Trophoblast cell (in vitro differentiated cells and primary cell): ENCODE measurements around the gene SAP30L.
A peak's percentile ranks its signal among the peaks of the same experiment; 100 is the strongest.

Experiments used
- DNase-seq, 2 donors: peaks; one replicate each; pipeline ENCODE4 v3.0.0-alpha.2; 2016
- H2AFZ ChIP-seq: 2 replicates; pipeline ENCODE4 v1.6.1; 2013; ENCODE audit warnings: low read length, moderate library complexity, mild to moderate bottlenecking; ENCODE audit not compliant: insufficient read depth, poor library complexity
- H2AK5ac ChIP-seq: 2 replicates; pipeline ENCODE4 v1.6.1; 2013; ENCODE audit warnings: mild to moderate bottlenecking, low read length
- H2BK120ac ChIP-seq: 2 replicates; pipeline ENCODE4 v1.6.1; 2013; ENCODE audit warnings: low read length, mild to moderate bottlenecking, moderate library complexity; ENCODE audit not compliant: insufficient read depth, poor library complexity
- H2BK12ac ChIP-seq: 2 replicates; pipeline ENCODE4 v1.6.1; 2013; ENCODE audit warnings: mild to moderate bottlenecking, low read length, moderate library complexity
- H2BK5ac ChIP-seq: 2 replicates; pipeline ENCODE4 v1.6.1; 2013; ENCODE audit warnings: low read length, low read depth, moderate library complexity, mild to moderate bottlenecking; ENCODE audit not compliant: poor library complexity
- H3K14ac ChIP-seq: 2 replicates; pipeline ENCODE4 v1.6.1; 2013; ENCODE audit warnings: mild to moderate bottlenecking, low read length
- H3K18ac ChIP-seq: 2 replicates; pipeline ENCODE4 v1.6.1; 2013; ENCODE audit warnings: mild to moderate bottlenecking, low read length
- H3K23ac ChIP-seq: 2 replicates; pipeline ENCODE4 v1.6.1; 2013; ENCODE audit warnings: low read length
- H3K27ac ChIP-seq: 2 replicates; pipeline ENCODE4 v1.5.1; 2013; ENCODE audit warnings: low read depth, mild to moderate bottlenecking, inconsistent platforms, low read length, moderate library complexity
- H3K27me3 ChIP-seq: 2 replicates; pipeline ENCODE4 v1.6.1; 2013; ENCODE audit warnings: inconsistent platforms, mild to moderate bottlenecking, low read length, moderate library complexity; ENCODE audit not compliant: insufficient read depth
- H3K36me3 ChIP-seq, 2 experiments: 1 replicate in 1 of 2; 2 replicates in 1 of 2; pipeline ENCODE4 v1.6.1; 2013; ENCODE audit warnings: low read length in 2 of 2, mild to moderate bottlenecking in 2 of 2, moderate library complexity in 1 of 2; ENCODE audit not compliant: insufficient read depth in 2 of 2, control insufficient read depth in 1 of 2
- H3K4ac ChIP-seq: 2 replicates; pipeline ENCODE4 v1.6.1; 2013; ENCODE audit warnings: low read depth, mild to moderate bottlenecking, low read length, moderate library complexity
- H3K4me1 ChIP-seq, 2 experiments: 1 replicate in 1 of 2; 2 replicates in 1 of 2; pipeline ENCODE4 v1.6.1; 2013; ENCODE audit warnings: low read length in 2 of 2, mild to moderate bottlenecking in 2 of 2, moderate library complexity in 1 of 2; ENCODE audit not compliant: insufficient read depth in 2 of 2, control insufficient read depth in 1 of 2
- H3K4me2 ChIP-seq: 2 replicates; pipeline ENCODE4 v1.6.1; 2013; ENCODE audit warnings: inconsistent platforms, mild to moderate bottlenecking, low read length, moderate library complexity
- H3K4me3 ChIP-seq: 2 replicates; pipeline ENCODE4 v1.5.1; 2013; ENCODE audit warnings: mild to moderate bottlenecking, low read depth, low read length, inconsistent platforms
- H3K79me1 ChIP-seq: one replicate; pipeline ENCODE4 v1.6.1; 2013; ENCODE audit warnings: low read length
- H3K79me2 ChIP-seq: 2 replicates; pipeline ENCODE4 v1.6.1; 2013; ENCODE audit warnings: low read length, mild to moderate bottlenecking; ENCODE audit not compliant: control insufficient read depth, insufficient read depth, poor library complexity
- H3K9ac ChIP-seq: 2 replicates; pipeline ENCODE4 v1.6.1; 2013; ENCODE audit warnings: mild to moderate bottlenecking, low read length
- H3K9me3 ChIP-seq: 2 replicates; pipeline ENCODE4 v1.6.1; 2013; ENCODE audit warnings: low read depth, mild to moderate bottlenecking, control low read depth, inconsistent platforms, low read length; ENCODE audit not compliant: insufficient read depth
- H4K12ac ChIP-seq: 2 replicates; pipeline ENCODE4 v1.6.1; 2013; ENCODE audit warnings: low read depth, mild to moderate bottlenecking, low read length, moderate library complexity
- H4K8ac ChIP-seq: 2 replicates; pipeline ENCODE4 v1.6.1; 2013; ENCODE audit warnings: low read depth, mild to moderate bottlenecking, low read length, moderate library complexity
- H4K91ac ChIP-seq: one replicate; pipeline ENCODE4 v1.6.1; 2013; ENCODE audit warnings: low read depth, mild to moderate bottlenecking, low read length, moderate library complexity
- WGBS: extraction: QIAGEN DNeasy Blood & Tissue Kit; methylation state at CpG from one replicate; pipeline ENCODE4 v1.1.7; 2013; ENCODE audit warnings: missing lambda C conversion rate; ENCODE audit not compliant: insufficient read length, insufficient coverage; ENCODE audit errors: extremely low coverage; 5-methylcytosine and 5-hydroxymethylcytosine counted together

The SAP30L gene

GRCh38 chr5:154470947-154471870, 25.4 kb downstream of the SAP30L start:
- no peak overlapping the region for H3K14ac ChIP-seq
- no peak overlapping the region for H3K18ac ChIP-seq
- no peaks in the 10 kb centered on the region for H3K27me3 ChIP-seq
- WGBS: no CpG with 5 or more reads among the region's 11 CpGs
- H3K9ac ChIP-seq: no peak overlapping the region
- peak overlapping the region; percentile 4 for H3K4me2 ChIP-seq
- peaks cover 34% of the 10 kb centered on the region in 2 experiments for H3K36me3 ChIP-seq
- H2BK5ac ChIP-seq: no peak overlapping the region
- H2BK120ac ChIP-seq: peak overlapping the region; percentile 8
- no peak overlapping the region for H3K4ac ChIP-seq
- peaks cover 40% of the 10 kb centered on the region for H3K79me1 ChIP-seq
- peaks cover 4 to 7% of the 10 kb centered on the region in 2 experiments for H3K4me1 ChIP-seq
- no peaks in the 10 kb centered on the region for H3K9me3 ChIP-seq
- no peak for DNase-seq
- H3K4me3 ChIP-seq: no peak overlapping the region
- H3K79me2 ChIP-seq: peaks cover 23% of the 10 kb centered on the region
- no peak overlapping the region for H2AFZ ChIP-seq
- H4K91ac ChIP-seq: no peak overlapping the region
- H2BK12ac ChIP-seq: no peak overlapping the region
- H4K8ac ChIP-seq: no peak overlapping the region
- H2AK5ac ChIP-seq: no peak overlapping the region
- no peak overlapping the region for H4K12ac ChIP-seq
- no peak overlapping the region for H3K23ac ChIP-seq
- peak overlapping the region; percentile 66 for H3K27ac ChIP-seq

DNA sequence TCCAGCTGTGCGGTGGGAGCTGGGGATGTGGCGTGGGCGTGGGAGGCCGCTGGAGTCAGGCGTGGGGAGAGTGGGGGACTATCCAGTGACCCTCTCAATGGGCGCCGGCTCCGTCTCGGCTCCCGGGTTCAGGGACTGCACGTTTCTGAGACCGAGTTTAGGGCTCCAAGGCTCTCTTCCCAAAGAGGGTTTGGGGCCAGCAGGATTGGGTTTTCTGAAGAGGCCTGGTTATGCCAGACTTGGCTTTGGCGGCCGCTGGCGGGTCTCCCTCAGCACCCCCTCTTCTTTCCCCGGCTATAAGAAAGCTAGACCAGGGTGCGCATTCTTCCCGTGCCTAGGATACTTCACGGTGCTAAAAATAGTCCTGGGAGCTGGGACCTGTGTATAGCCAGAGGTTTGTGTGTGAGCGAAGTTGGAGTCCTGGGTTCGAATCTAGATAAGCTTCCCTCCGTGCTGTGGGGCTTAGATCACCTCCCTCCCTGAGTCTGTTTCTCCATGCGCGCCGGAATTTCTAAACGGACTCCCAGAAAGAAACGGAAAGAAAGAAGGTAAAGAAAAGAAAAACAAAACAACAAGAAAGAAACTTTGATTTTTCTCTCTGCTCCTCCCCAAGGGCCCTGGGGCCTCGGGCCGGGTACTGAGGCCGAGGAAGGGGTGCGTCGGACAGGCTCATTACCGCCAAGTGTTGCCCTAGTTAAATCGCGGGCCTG, 27.2 kb downstream of the SAP30L start:
- Histone ChIP-seq H3K18ac (peak overlapping the region; percentile 60), H3K79me2 (peaks cover 41% of the 10 kb centered on the region), H3K4me1 (peaks cover 3 to 4% of the 10 kb centered on the region in 2 experiments), H3K14ac (peak overlapping the region; percentile 91), H3K27ac (peak overlapping the region; percentile 92), H2BK5ac (peak overlapping the region; percentile 84), H3K4me2 (peak overlapping the region; percentile 62), H2BK120ac (peak overlapping the region; percentile 26), H3K9me3 (no peaks in the 10 kb centered on the region), H3K9ac (peak overlapping the region; percentile 89), H4K91ac (peak overlapping the region; percentile 45), H3K79me1 (peaks cover 55% of the 10 kb centered on the region), H4K8ac (peak overlapping the region; percentile 85), H2AFZ (no peak overlapping the region), H2BK12ac (peak overlapping the region; percentile 27), H4K12ac (no peak overlapping the region), H3K4ac (peak overlapping the region; percentile 34), H3K4me3 (no peak overlapping the region), H3K36me3 (peaks cover 49% of the 10 kb centered on the region in 2 experiments), H2AK5ac (no peak overlapping the region), H3K27me3 (no peaks in the 10 kb centered on the region), H3K23ac (no peak overlapping the region)
- WGBS: no CpG with 5 or more reads among the region's 35 CpGs
- no peak for DNase-seq

GRCh38 chr5:154473581-154474283, 27.9 kb downstream of the SAP30L start:
- WGBS: no CpG with 5 or more reads among the region's 40 CpGs
- H2BK120ac ChIP-seq: peak overlapping the region; percentile 26

More at GRCh38 chr5:154473581-154474283, 27.9 kb downstream of the SAP30L start:
- peaks cover 2% of the 10 kb centered on the region in 2 experiments for H3K4me1 ChIP-seq
- H3K4me3 ChIP-seq: peak overlapping the region; percentile 58
- peaks cover 42% of the 10 kb centered on the region for H3K79me2 ChIP-seq
- no peak for DNase-seq
- H2AK5ac ChIP-seq: no peak overlapping the region
- H3K27me3 ChIP-seq: no peaks in the 10 kb centered on the region
- H3K27ac ChIP-seq: peak overlapping the region; percentile 92
- H3K9ac ChIP-seq: peak overlapping the region; percentile 89
- H2BK12ac ChIP-seq: peak overlapping the region; percentile 23
- peak overlapping the region; percentile 85 for H4K8ac ChIP-seq
- peaks cover 57% of the 10 kb centered on the region for H3K79me1 ChIP-seq
- H3K36me3 ChIP-seq: peaks cover 49% of the 10 kb centered on the region in 2 experiments
- H3K14ac ChIP-seq: peak overlapping the region; percentile 91
- peak overlapping the region; percentile 68 for H4K12ac ChIP-seq
- peak overlapping the region; percentile 34 for H3K4ac ChIP-seq
- H2BK5ac ChIP-seq: peak overlapping the region; percentile 84
- H4K91ac ChIP-seq: peak overlapping the region; percentile 45
- no peak overlapping the region for H3K23ac ChIP-seq
- no peaks in the 10 kb centered on the region for H3K9me3 ChIP-seq
- peak overlapping the region; percentile 62 for H3K4me2 ChIP-seq
- H2AFZ ChIP-seq: peak overlapping the region; percentile 43
- H3K18ac ChIP-seq: peak overlapping the region; percentile 53
